BLaER1 (cell line): Measurements from ENCODE around the gene DIP2C.
"Not testable (repeated sequence)": the region's sequence is repeated elsewhere in the genome, so short reads cannot be mapped to it uniquely, and the experiment has no call there.

Experiments used
- H3K27ac ChIP-seq: shearing (Covaris generic); formaldehyde crosslinking; 2 replicates; pipeline ENCODE4 v1.8.1; 2022
- H3K27me3 ChIP-seq: shearing (Covaris generic); formaldehyde crosslinking; 2 replicates; pipeline ENCODE4 v1.8.1; 2022
- H3K36me3 ChIP-seq: shearing (Covaris generic); formaldehyde crosslinking; 2 replicates; pipeline ENCODE4 v1.8.1; 2022
- H3K4me1 ChIP-seq: shearing (Covaris generic); formaldehyde crosslinking; 2 replicates; pipeline ENCODE4 v1.8.1; 2022
- H3K4me2 ChIP-seq: shearing (Covaris generic); formaldehyde crosslinking; 2 replicates; pipeline ENCODE4 v1.8.1; 2022
- H3K4me3 ChIP-seq: shearing (Covaris generic); formaldehyde crosslinking; 2 replicates; pipeline ENCODE4 v1.8.1; 2022
- H3K9ac ChIP-seq: shearing (Covaris generic); formaldehyde crosslinking; 2 replicates; pipeline ENCODE4 v1.8.1; 2022
- H3K9me3 ChIP-seq: shearing (Covaris generic); formaldehyde crosslinking; 2 replicates; pipeline ENCODE4 v1.8.1; 2022
- H4K20me1 ChIP-seq: shearing (Covaris generic); formaldehyde crosslinking; 2 replicates; pipeline ENCODE4 v1.8.1; 2022
- Cebpa-rat ChIP-seq: shearing (Covaris generic); IDR thresholded peaks from 2 replicates; pipeline ENCODE4 v1.8.1; 2022

The DIP2C gene

GRCh38 chr10:655184-655583 lies 34.3 kb downstream of the DIP2C start:
- no peak overlapping the region for H3K9ac ChIP-seq
- no peak for TF ChIP-seq Cebpa-rat
- no peak overlapping the region for H3K4me3 ChIP-seq
- no peaks in the 10 kb centered on the region for H3K27me3 ChIP-seq
- peaks cover 52% of the 10 kb centered on the region for H3K4me1 ChIP-seq
- no peak overlapping the region for H3K4me2 ChIP-seq
- H3K9me3 ChIP-seq: no peaks in the 10 kb centered on the region
- no peak overlapping the region for H3K27ac ChIP-seq
- H3K36me3 ChIP-seq: 0 out of 2 replicates have a peak, but pooled peaks cover 6% of the 10 kb centered on the region
- H4K20me1 ChIP-seq: peaks cover 95% of the 10 kb centered on the region

GRCh38 chr10:654647-654996 lies 34.8 kb downstream of the DIP2C start:
- Histone ChIP-seq H3K9me3 (no peaks in the 10 kb centered on the region), H3K4me1 (peaks cover 50% of the 10 kb centered on the region), H3K27me3 (no peaks in the 10 kb centered on the region), H4K20me1 (peaks cover 95% of the 10 kb centered on the region), H3K4me2 (no peak overlapping the region), H3K4me3 (no peak overlapping the region), H3K27ac (no peak overlapping the region), H3K9ac (no peak overlapping the region), H3K36me3 (0 out of 2 replicates have a peak, but pooled peaks cover 6% of the 10 kb centered on the region)
- no peak for TF ChIP-seq Cebpa-rat

- Histone ChIP-seq H3K27ac (no peak overlapping the region), H3K4me2 (no peak overlapping the region), H3K9ac (no peak overlapping the region), H3K27me3 (no peaks in the 10 kb centered on the region), H4K20me1 (peaks cover 93% of the 10 kb centered on the region), H3K36me3 (0 out of 2 replicates have a peak, but pooled peaks cover 6% of the 10 kb centered on the region), H3K9me3 (peaks cover 2% of the 10 kb centered on the region; the same call in 1 of the 2 replicates), H3K4me3 (no peak overlapping the region), H3K4me1 (peaks cover 45% of the 10 kb centered on the region)
- TF ChIP-seq Cebpa-rat: no peak
Observed at GRCh38 chr10:653991-654646, 35.3 kb downstream of the DIP2C start.

GRCh38 chr10:652832-653459 lies 36.5 kb downstream of the DIP2C start:
- H3K4me2 ChIP-seq, H3K27me3 ChIP-seq, H3K9ac ChIP-seq, H3K27ac ChIP-seq, H3K4me3 ChIP-seq, H3K36me3 ChIP-seq, H3K9me3 ChIP-seq: not testable (repeated sequence)
- H3K4me1 ChIP-seq: peaks cover 39% of the 10 kb centered on the region
- H4K20me1 ChIP-seq: peaks cover 93% of the 10 kb centered on the region

- H4K20me1 ChIP-seq: peaks cover 95% of the 10 kb centered on the region
- TF ChIP-seq Cebpa-rat: no peak
- H3K4me1 ChIP-seq: peaks cover 39% of the 10 kb centered on the region
- H3K27ac ChIP-seq: no peak overlapping the region
- H3K4me2 ChIP-seq: no peak overlapping the region
- H3K27me3 ChIP-seq: no peaks in the 10 kb centered on the region
- H3K9me3 ChIP-seq: peaks cover 3% of the 10 kb centered on the region; the same call in 1 of the 2 replicates
- H3K9ac ChIP-seq: no peak overlapping the region
- H3K4me3 ChIP-seq: no peak overlapping the region
- H3K36me3 ChIP-seq: 0 out of 2 replicates have a peak, but pooled peaks cover 6% of the 10 kb centered on the region
Observed at GRCh38 chr10:652233-652632, 37.2 kb downstream of the DIP2C start.

GRCh38 chr10:651692-652091 lies 37.8 kb downstream of the DIP2C start:
- Histone ChIP-seq H4K20me1 (peaks cover 96% of the 10 kb centered on the region), H3K9me3 (peaks cover 3% of the 10 kb centered on the region; the same call in 1 of the 2 replicates), H3K27ac (no peak overlapping the region), H3K4me1 (peaks cover 39% of the 10 kb centered on the region), H3K4me2 (no peak overlapping the region), H3K4me3 (no peak overlapping the region), H3K9ac (no peak overlapping the region), H3K36me3 (0 out of 2 replicates have a peak, but pooled peaks cover 6% of the 10 kb centered on the region), H3K27me3 (no peaks in the 10 kb centered on the region)
- no peak for TF ChIP-seq Cebpa-rat

- Histone ChIP-seq H3K27me3 (no peaks in the 10 kb centered on the region), H3K27ac (0 out of 2 replicates have a peak overlapping the region, but pooled peaks have one; percentile 9), H4K20me1 (peaks cover 96% of the 10 kb centered on the region), H3K4me2 (peak overlapping the region; percentile 48), H3K4me1 (peaks cover 39% of the 10 kb centered on the region), H3K9me3 (peaks cover 3% of the 10 kb centered on the region; the same call in 1 of the 2 replicates), H3K9ac (no peak overlapping the region), H3K4me3 (no peak overlapping the region), H3K36me3 (0 out of 2 replicates have a peak, but pooled peaks cover 6% of the 10 kb centered on the region)
- TF ChIP-seq Cebpa-rat: no peak
Observed at GRCh38 chr10:650886-651615, 38.4 kb downstream of the DIP2C start.

GRCh38 chr10:650441-650851 lies 39.0 kb downstream of the DIP2C start:
- no peak overlapping the region for H3K4me3 ChIP-seq
- 0 out of 2 replicates have a peak, but pooled peaks cover 6% of the 10 kb centered on the region for H3K36me3 ChIP-seq
- H3K27ac ChIP-seq: 0 out of 2 replicates have a peak overlapping the region, but pooled peaks have one; percentile 9
- peaks cover 39% of the 10 kb centered on the region for H3K4me1 ChIP-seq
- peak overlapping the region; percentile 48 for H3K4me2 ChIP-seq
- no peak overlapping the region for H3K9ac ChIP-seq
- H3K27me3 ChIP-seq: no peaks in the 10 kb centered on the region
- peaks cover 3% of the 10 kb centered on the region; the same call in 1 of the 2 replicates for H3K9me3 ChIP-seq
- peaks cover 96% of the 10 kb centered on the region for H4K20me1 ChIP-seq
- no peak for TF ChIP-seq Cebpa-rat

GRCh38 chr10:649798-650440 lies 39.5 kb downstream of the DIP2C start:
- Histone ChIP-seq H3K27me3 (no peaks in the 10 kb centered on the region), H3K27ac (no peak overlapping the region), H3K4me1 (peaks cover 34% of the 10 kb centered on the region), H3K9me3 (peaks cover 7% of the 10 kb centered on the region), H3K4me3 (no peak overlapping the region), H3K4me2 (peak overlapping the region; percentile 48), H3K36me3 (peaks cover 10% of the 10 kb centered on the region), H3K9ac (no peak overlapping the region), H4K20me1 (peaks cover 96% of the 10 kb centered on the region)
- no peak for TF ChIP-seq Cebpa-rat
